Smooth muscle cell (in vitro differentiated cells): ENCODE data around the gene LPAR1. TPM values are rescaled to one million over a fixed set of nuclear protein-coding genes. Genes with fewer than 3 reads are reported as not detected.

ENCODE experiments used
- DNase-seq: peaks from one replicate; lab custom pipeline; 2025; ENCODE audit not compliant: unreplicated experiment; lab: John Stamatoyannopoulos, UW
- H2AFZ ChIP-seq: fragments of 200-600 bp; sonication (generic); 2 replicates; pipeline ENCODE4 v1.6.0; 2016; ENCODE audit warnings: antibody characterized with exemption, low read depth, mild to moderate bottlenecking
- H3F3A ChIP-seq: fragments of 200-600 bp; sonication (generic); 2 replicates; pipeline ENCODE4 v1.6.0; 2017; ENCODE audit warnings: antibody characterized with exemption, low read depth
- H3K27ac ChIP-seq: fragments of 200-600 bp; sonication (generic); 2 replicates; pipeline ENCODE4 v1.5.1; 2016; ENCODE audit warnings: low read depth, mild to moderate bottlenecking
- H3K27me3 ChIP-seq: fragments of 200-600 bp; sonication (generic); 2 replicates; pipeline ENCODE4 v1.6.1; 2016; ENCODE audit warnings: low read depth, mild to moderate bottlenecking
- H3K36me3 ChIP-seq: fragments of 200-600 bp; sonication (generic); 2 replicates; pipeline ENCODE4 v1.5.1; 2016; ENCODE audit warnings: low read depth
- H3K4me1 ChIP-seq: fragments of 200-600 bp; sonication (generic); 2 replicates; pipeline ENCODE4 v1.5.1; 2016; ENCODE audit warnings: low read depth
- H3K4me2 ChIP-seq: fragments of 200-600 bp; sonication (generic); 2 replicates; pipeline ENCODE4 v1.6.0; 2016; ENCODE audit warnings: mild to moderate bottlenecking
- H3K4me3 ChIP-seq: fragments of 200-600 bp; sonication (generic); 2 replicates; pipeline ENCODE4 v1.5.1; 2016; ENCODE audit warnings: mild to moderate bottlenecking
- H3K79me2 ChIP-seq: fragments of 200-600 bp; sonication (generic); 2 replicates; pipeline ENCODE4 v1.6.0; 2016; ENCODE audit warnings: low read depth, mild to moderate bottlenecking
- H3K9ac ChIP-seq: fragments of 200-600 bp; sonication (generic); 2 replicates; pipeline ENCODE4 v1.6.0; 2016; ENCODE audit warnings: low read depth
- H3K9me3 ChIP-seq: fragments of 200-600 bp; sonication (generic); replicated peaks from 2 replicates; pipeline ENCODE4 v1.5.1; 2016; ENCODE audit warnings: low read depth
- H4K20me1 ChIP-seq: fragments of 200-600 bp; sonication (generic); 2 replicates; pipeline ENCODE4 v1.6.0; 2016; ENCODE audit warnings: low read depth
- WGBS: methylation state at CpG from one replicate; pipeline ENCODE4 v1.1.7; 2016; ENCODE audit warnings: low lambda C conversion rate; 5-methylcytosine and 5-hydroxymethylcytosine counted together
- polyA plus RNA-seq: library from polyadenylated mRNA; unstranded; fragments of >200 nt; fragmentation: Nextera tagmentation; extraction: Ambion mirVana; gene quantifications from 2 replicates; pipeline ENCODE4 v1.2.1, GENCODE V29; 2016
- total RNA-seq: library from RNA; depleted of rRNA; stranded (reverse); fragments of >200 nt; gene quantifications from 2 replicates; pipeline ENCODE4 v1.2.3, GENCODE V29; 2014
- TF ChIP-seq, protein P1 (sequence below): fragments of 200-600 bp; sonication (generic); IDR thresholded peaks from 2 replicates; pipeline ENCODE4 v1.5.1; 2017; ENCODE audit warnings: borderline replicate concordance, mild to moderate bottlenecking, antibody characterized with exemption; ENCODE audit not compliant: insufficient read depth, poor library complexity, severe bottlenecking

The LPAR1 gene
- total and polyA plus RNA-seq, 2 experiments from 2014 or later: 20.5 to 21.3 TPM

DNA sequence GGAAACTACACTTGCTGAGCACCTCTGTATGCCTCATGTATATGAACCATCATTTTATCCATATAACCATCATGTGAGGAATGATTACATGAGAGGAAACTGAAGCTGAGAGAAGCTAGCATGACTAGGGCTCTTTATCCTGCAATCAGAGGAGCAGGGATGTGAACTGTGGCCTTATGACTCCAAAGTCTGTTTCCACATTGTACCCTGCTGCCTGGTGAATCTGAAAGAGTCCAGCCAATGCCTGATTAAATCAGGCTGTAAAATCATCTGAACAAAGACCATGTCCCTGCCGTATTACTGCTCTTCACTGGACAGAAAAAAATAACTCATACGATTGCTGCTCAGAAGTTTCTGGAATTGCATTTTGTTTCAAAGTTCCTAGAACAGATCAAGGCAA lies 67.0 kb downstream of the LPAR1 start:
- no peak overlapping the region for H2AFZ ChIP-seq
- WGBS: 47% methylated on average over 2 of the region's 2 CpGs
- no peaks in the 10 kb centered on the region for H3K27me3 ChIP-seq
- H3F3A ChIP-seq: no peaks in the 10 kb centered on the region
- no peak overlapping the region for H3K4me3 ChIP-seq
- H3K9ac ChIP-seq: no peak overlapping the region
- H3K36me3 ChIP-seq: no peaks in the 10 kb centered on the region
- no peaks in the 10 kb centered on the region for H3K9me3 ChIP-seq
- TF ChIP-seq, protein P1, sequence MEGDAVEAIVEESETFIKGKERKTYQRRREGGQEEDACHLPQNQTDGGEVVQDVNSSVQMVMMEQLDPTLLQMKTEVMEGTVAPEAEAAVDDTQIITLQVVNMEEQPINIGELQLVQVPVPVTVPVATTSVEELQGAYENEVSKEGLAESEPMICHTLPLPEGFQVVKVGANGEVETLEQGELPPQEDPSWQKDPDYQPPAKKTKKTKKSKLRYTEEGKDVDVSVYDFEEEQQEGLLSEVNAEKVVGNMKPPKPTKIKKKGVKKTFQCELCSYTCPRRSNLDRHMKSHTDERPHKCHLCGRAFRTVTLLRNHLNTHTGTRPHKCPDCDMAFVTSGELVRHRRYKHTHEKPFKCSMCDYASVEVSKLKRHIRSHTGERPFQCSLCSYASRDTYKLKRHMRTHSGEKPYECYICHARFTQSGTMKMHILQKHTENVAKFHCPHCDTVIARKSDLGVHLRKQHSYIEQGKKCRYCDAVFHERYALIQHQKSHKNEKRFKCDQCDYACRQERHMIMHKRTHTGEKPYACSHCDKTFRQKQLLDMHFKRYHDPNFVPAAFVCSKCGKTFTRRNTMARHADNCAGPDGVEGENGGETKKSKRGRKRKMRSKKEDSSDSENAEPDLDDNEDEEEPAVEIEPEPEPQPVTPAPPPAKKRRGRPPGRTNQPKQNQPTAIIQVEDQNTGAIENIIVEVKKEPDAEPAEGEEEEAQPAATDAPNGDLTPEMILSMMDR: no peak
- H3K4me2 ChIP-seq: no peak overlapping the region
- no peaks in the 10 kb centered on the region for H3K4me1 ChIP-seq
- H3K79me2 ChIP-seq: peaks cover 10% of the 10 kb centered on the region
- DNase-seq: no peak
- H3K27ac ChIP-seq: no peak overlapping the region
- peaks cover 11% of the 10 kb centered on the region for H4K20me1 ChIP-seq

GRCh38 chr9:110969971-110970386 lies 68.3 kb downstream of the LPAR1 start:
- H3K9me3 ChIP-seq: no peaks in the 10 kb centered on the region
- H3K9ac ChIP-seq: no peak overlapping the region
- no peak overlapping the region for H2AFZ ChIP-seq
- H4K20me1 ChIP-seq: peaks cover 7% of the 10 kb centered on the region
- TF ChIP-seq, protein P1: no peak
- H3F3A ChIP-seq: no peaks in the 10 kb centered on the region
- H3K4me3 ChIP-seq: no peak overlapping the region
- no peak overlapping the region for H3K27ac ChIP-seq
- 63% methylated on average over 4 of the region's 4 CpGs for WGBS
- H3K36me3 ChIP-seq: no peaks in the 10 kb centered on the region
- no peaks in the 10 kb centered on the region for H3K27me3 ChIP-seq
- no peak for DNase-seq
- H3K79me2 ChIP-seq: no peaks in the 10 kb centered on the region
- no peak overlapping the region for H3K4me2 ChIP-seq
- no peaks in the 10 kb centered on the region for H3K4me1 ChIP-seq

DNA sequence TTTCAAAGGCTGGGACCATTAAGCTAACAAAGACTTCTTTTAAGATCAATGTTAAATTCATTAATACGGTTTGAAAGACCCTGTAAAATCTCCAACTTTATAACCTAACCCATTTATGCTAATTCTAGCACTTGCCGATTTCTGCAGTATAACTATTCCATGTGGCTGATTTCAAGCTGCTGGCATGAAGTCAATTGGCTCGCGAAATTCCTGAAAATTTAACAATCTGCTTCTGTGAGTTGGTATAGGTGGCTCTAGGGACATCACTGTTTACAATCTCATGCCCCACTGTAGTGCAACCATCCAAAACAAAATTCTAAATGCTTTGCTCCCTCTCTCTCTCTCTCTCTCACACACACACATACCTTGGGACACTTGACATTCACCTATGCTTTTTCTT lies 70.2 kb downstream of the LPAR1 start:
- Histone ChIP-seq H3K4me1 (no peaks in the 10 kb centered on the region), H3K27me3 (no peaks in the 10 kb centered on the region), H3K79me2 (no peaks in the 10 kb centered on the region), H3K9me3 (no peaks in the 10 kb centered on the region), H2AFZ (no peak overlapping the region), H3K4me3 (no peak overlapping the region), H3K9ac (no peak overlapping the region), H4K20me1 (peaks cover 2% of the 10 kb centered on the region), H3K4me2 (no peak overlapping the region), H3K27ac (no peak overlapping the region), H3F3A (no peaks in the 10 kb centered on the region), H3K36me3 (no peaks in the 10 kb centered on the region)
- DNase-seq: no peak
- TF ChIP-seq, protein P1: no peak
- WGBS: 95% methylated on average over 4 of the region's 4 CpGs

- Histone ChIP-seq H3K4me2 (no peak overlapping the region), H3K36me3 (no peaks in the 10 kb centered on the region), H3K9ac (no peak overlapping the region), H4K20me1 (no peaks in the 10 kb centered on the region), H3K9me3 (no peaks in the 10 kb centered on the region), H3K27ac (no peak overlapping the region), H3K4me3 (no peak overlapping the region), H3K4me1 (no peaks in the 10 kb centered on the region), H3K27me3 (no peaks in the 10 kb centered on the region), H3K79me2 (no peaks in the 10 kb centered on the region), H2AFZ (no peak overlapping the region), H3F3A (no peaks in the 10 kb centered on the region)
- TF ChIP-seq, protein P1: no peak
- no peak for DNase-seq
- WGBS: 90% methylated on average over 2 of the region's 2 CpGs
Measured at GRCh38 chr9:110967196-110967595, 71.1 kb downstream of the LPAR1 start.
